Breast epithelium (tissue), 4 donors: ENCODE measurements around the gene SCN9A. TPM values are rescaled to one million over a fixed set of nuclear protein-coding genes. Genes with fewer than 3 reads are reported as not detected.

ENCODE experiments used
- DNase-seq, 2 donors: peaks; one replicate each; pipeline ENCODE4 v3.0.0-alpha.2; 2019; ENCODE audit warnings: low spot score in 2 of 2
- H3K27ac ChIP-seq, 2 donors: fragments of 200-600 bp; sonication (generic) in 1 of 2; one replicate each; pipeline ENCODE4 v1.5.1; 2016 to 2019; ENCODE audit warnings: mild to moderate bottlenecking in 1 of 2
- H3K27me3 ChIP-seq, 2 donors: fragments of 200-600 bp; sonication (generic) in 1 of 2; one replicate each; pipeline versions ENCODE4 v1.5.1 to v1.6.0; 2017 to 2019; ENCODE audit warnings: control low read depth in 1 of 2, mild to moderate bottlenecking in 1 of 2
- H3K36me3 ChIP-seq: fragments of 200-600 bp; one replicate; pipeline ENCODE4 v1.5.1; 2019
- H3K4me1 ChIP-seq, 2 donors: fragments of 200-600 bp; sonication (generic); one replicate each; pipeline ENCODE4 v1.5.1; 2016 to 2019; ENCODE audit warnings: control low read depth in 1 of 2
- H3K4me3 ChIP-seq, 3 donors: fragments of 200-600 bp; sonication (generic); 1 replicate in 2 of 3; 2 replicates in 1 of 3; pipeline ENCODE4 v1.5.1; 2016 to 2019; ENCODE audit warnings: mild to moderate bottlenecking in 3 of 3, moderate library complexity in 2 of 3
- H3K9me3 ChIP-seq, 2 donors: fragments of 200-600 bp; sonication (generic) in 1 of 2; one replicate each; pipeline ENCODE4 v1.5.1; 2016 to 2019; ENCODE audit warnings: control low read depth in 1 of 2
- CTCF ChIP-seq, 3 donors: fragments of 450-650 bp; IDR thresholded peaks; one replicate each; pipeline ENCODE4 v1.5.1; 2016 to 2017; ENCODE audit warnings: antibody characterized with exemption in 3 of 3, mild to moderate bottlenecking in 3 of 3, moderate library complexity in 3 of 3
- POLR2A ChIP-seq: fragments of 450-650 bp; IDR thresholded peaks from one replicate; pipeline ENCODE4 v1.6.1; 2016; ENCODE audit warnings: antibody characterized with exemption, mild to moderate bottlenecking, moderate library complexity
- POLR2AphosphoS5 ChIP-seq, 3 donors: sonication (generic); formaldehyde crosslinking; IDR thresholded peaks; one replicate each; pipeline ENCODE4 v1.6.1; 2017; ENCODE audit warnings: antibody characterized with exemption in 3 of 3
- intact Hi-C: fragments of 100-400 bp; cut with DNase I; formaldehyde crosslinking; loops from one replicate; pipeline ENCODE4 v1.15.1; 2023; ENCODE audit warnings: low total_unique reads
- total RNA-seq, 3 donors: library from RNA; depleted of rRNA; stranded (reverse); fragments of >200 nt; gene quantifications; one replicate each; pipeline ENCODE4 v1.1.0, GENCODE V29; 2016

The SCN9A gene
- total RNA-seq, 3 donors from 2014 or later: 2.0 to 12.5 (median 3.5) TPM

GRCh38 chr2:166332106-166332505 lies 43.6 kb downstream of the SCN9A start:
- no peak for DNase-seq
- no peaks in the 10 kb centered on the region for H3K36me3 ChIP-seq
- H3K9me3 ChIP-seq: no peaks in the 10 kb centered on the region
- no peaks in the 10 kb centered on the region for H3K4me1 ChIP-seq
- intact Hi-C loops: no loop called here
- no peaks in the 10 kb centered on the region for H3K27me3 ChIP-seq
- no peak for TF ChIP-seq POLR2AphosphoS5 (IDR thresholded peaks at IDR 0.05)
- TF ChIP-seq CTCF (IDR thresholded peaks at IDR 0.05): no peak
- TF ChIP-seq POLR2A: no peak
- H3K27ac ChIP-seq: no peak overlapping the region
- no peak overlapping the region for H3K4me3 ChIP-seq

GRCh38 chr2:166331468-166331867 lies 44.3 kb downstream of the SCN9A start:
- no peaks in the 10 kb centered on the region for H3K9me3 ChIP-seq
- TF ChIP-seq POLR2A (no peak), POLR2AphosphoS5 (IDR thresholded peaks at IDR 0.05) (no peak), CTCF (IDR thresholded peaks at IDR 0.05) (no peak)
- H3K36me3 ChIP-seq: no peaks in the 10 kb centered on the region
- no peaks in the 10 kb centered on the region for H3K27me3 ChIP-seq
- no peak for DNase-seq
- H3K4me3 ChIP-seq: no peak overlapping the region
- H3K4me1 ChIP-seq: no peaks in the 10 kb centered on the region
- H3K27ac ChIP-seq: no peak overlapping the region
- intact Hi-C loops: no loop called here

- DNase-seq: no peak
- Histone ChIP-seq H3K27ac (no peak overlapping the region), H3K27me3 (no peaks in the 10 kb centered on the region), H3K9me3 (no peaks in the 10 kb centered on the region), H3K36me3 (no peaks in the 10 kb centered on the region), H3K4me1 (no peaks in the 10 kb centered on the region), H3K4me3 (no peak overlapping the region)
- intact Hi-C loops: no loop called here
- no peak for TF ChIP-seq POLR2A
- TF ChIP-seq CTCF (IDR thresholded peaks at IDR 0.05): no peak
- no peak for TF ChIP-seq POLR2AphosphoS5 (IDR thresholded peaks at IDR 0.05)
Measured at GRCh38 chr2:166329465-166329864, 46.3 kb downstream of the SCN9A start.

- H3K4me1 ChIP-seq: no peaks in the 10 kb centered on the region
- H3K36me3 ChIP-seq: no peaks in the 10 kb centered on the region
- DNase-seq: no peak
- no peak for TF ChIP-seq CTCF (IDR thresholded peaks at IDR 0.05)
- TF ChIP-seq POLR2AphosphoS5 (IDR thresholded peaks at IDR 0.05): no peak
- no peak for TF ChIP-seq POLR2A
- intact Hi-C loops: no loop called here
- H3K27ac ChIP-seq: no peak overlapping the region
- no peaks in the 10 kb centered on the region for H3K27me3 ChIP-seq
- H3K9me3 ChIP-seq: no peaks in the 10 kb centered on the region
- no peak overlapping the region for H3K4me3 ChIP-seq
Measured at GRCh38 chr2:166328147-166328546, 47.6 kb downstream of the SCN9A start.

GRCh38 chr2:166321076-166321475 lies 54.7 kb downstream of the SCN9A start:
- no peaks in the 10 kb centered on the region for H3K27me3 ChIP-seq
- no peak for DNase-seq
- H3K4me1 ChIP-seq: no peaks in the 10 kb centered on the region
- no peak for TF ChIP-seq POLR2AphosphoS5 (IDR thresholded peaks at IDR 0.05)
- TF ChIP-seq CTCF (IDR thresholded peaks at IDR 0.05): no peak
- TF ChIP-seq POLR2A: no peak
- H3K9me3 ChIP-seq: no peaks in the 10 kb centered on the region
- intact Hi-C loops: no loop called here
- H3K36me3 ChIP-seq: no peaks in the 10 kb centered on the region
- no peak overlapping the region for H3K27ac ChIP-seq
- H3K4me3 ChIP-seq: no peak overlapping the region
